Effector memory CD4-positive, alpha-beta T cell (primary cell): ENCODE results near the gene PHKA1.

Experiments used
- DNase-seq, 3 donors: peaks; one replicate each; pipeline ENCODE4 v3.0.0-alpha.2; 2020
- H3K27ac ChIP-seq: 2 replicates; pipeline ENCODE4 v1.7.0; 2013; ENCODE audit warnings: mild to moderate bottlenecking, low read length, moderate library complexity; ENCODE audit not compliant: insufficient read depth, poor library complexity, severe bottlenecking
- H3K27me3 ChIP-seq: replicated peaks from 2 replicates; pipeline ENCODE4 v1.7.0; 2013; ENCODE audit warnings: mild to moderate bottlenecking, low read length; ENCODE audit not compliant: insufficient read depth, control insufficient read depth, poor library complexity, severe bottlenecking
- H3K36me3 ChIP-seq: 2 replicates; pipeline ENCODE4 v1.7.0; 2013; ENCODE audit warnings: mild to moderate bottlenecking, low read length, moderate library complexity; ENCODE audit not compliant: control insufficient read depth, insufficient read depth
- H3K4me1 ChIP-seq: 2 replicates; pipeline ENCODE4 v1.7.0; 2013; ENCODE audit warnings: low read length, mild to moderate bottlenecking; ENCODE audit not compliant: control insufficient read depth, insufficient read depth, poor library complexity, severe bottlenecking
- H3K4me3 ChIP-seq: 2 replicates; pipeline ENCODE4 v1.7.0; 2013; ENCODE audit warnings: low read length, low read depth, mild to moderate bottlenecking; ENCODE audit not compliant: insufficient read depth, poor library complexity, severe bottlenecking
- H3K9me3 ChIP-seq: 2 replicates; pipeline ENCODE4 v1.7.0; 2013; ENCODE audit warnings: mild to moderate bottlenecking, low read length, moderate library complexity; ENCODE audit not compliant: control insufficient read depth

Gene PHKA1

GRCh38 chrX:72635930-72636329, 78.2 kb downstream of the PHKA1 start:
- Histone ChIP-seq H3K27ac (no peak overlapping the region), H3K4me1 (no peaks in the 10 kb centered on the region), H3K4me3 (no peak overlapping the region), H3K36me3 (no peaks in the 10 kb centered on the region), H3K9me3 (no peaks in the 10 kb centered on the region), H3K27me3 (no peaks in the 10 kb centered on the region)
- DNase-seq = no peak

GRCh38 chrX:72634331-72634730, 79.8 kb downstream of the PHKA1 start:
- Histone ChIP-seq H3K9me3 (no peaks in the 10 kb centered on the region), H3K4me1 (no peaks in the 10 kb centered on the region), H3K27ac (no peak overlapping the region), H3K27me3 (no peaks in the 10 kb centered on the region), H3K4me3 (no peak overlapping the region), H3K36me3 (no peaks in the 10 kb centered on the region)
- no peak for DNase-seq

- Histone ChIP-seq H3K9me3 (no peaks in the 10 kb centered on the region), H3K4me3 (no peak overlapping the region), H3K4me1 (no peaks in the 10 kb centered on the region), H3K27me3 (no peaks in the 10 kb centered on the region), H3K36me3 (no peaks in the 10 kb centered on the region), H3K27ac (no peak overlapping the region)
- DNase-seq = no peak
Measured at GRCh38 chrX:72630185-72630584, 83.9 kb downstream of the PHKA1 start.

- no peaks in the 10 kb centered on the region for H3K4me1 ChIP-seq
- no peak for DNase-seq
- H3K27ac ChIP-seq = no peak overlapping the region
Measured at GRCh38 chrX:72624194-72624593, 89.9 kb downstream of the PHKA1 start.

GRCh38 chrX:72621625-72622485, 92.3 kb downstream of the PHKA1 start:
- Histone ChIP-seq H3K4me1 (no peaks in the 10 kb centered on the region), H3K27me3 (no peaks in the 10 kb centered on the region), H3K36me3 (no peaks in the 10 kb centered on the region), H3K4me3 (no peak overlapping the region), H3K27ac (no peak overlapping the region), H3K9me3 (no peaks in the 10 kb centered on the region)
- DNase-seq = no peak

More at GRCh38 chrX:72624194-72624593, 89.9 kb downstream of the PHKA1 start:
- Histone ChIP-seq H3K36me3 (no peaks in the 10 kb centered on the region), H3K4me3 (no peak overlapping the region), H3K9me3 (no peaks in the 10 kb centered on the region), H3K27me3 (no peaks in the 10 kb centered on the region)

- no peaks in the 10 kb centered on the region for H3K4me1 ChIP-seq
- H3K4me3 ChIP-seq = no peak overlapping the region
- H3K27ac ChIP-seq = no peak overlapping the region
- H3K27me3 ChIP-seq = no peaks in the 10 kb centered on the region
- no peaks in the 10 kb centered on the region for H3K9me3 ChIP-seq
- no peaks in the 10 kb centered on the region for H3K36me3 ChIP-seq
- DNase-seq = no peak
Measured at GRCh38 chrX:72621163-72621562, 92.9 kb downstream of the PHKA1 start.

- no peak overlapping the region for H3K4me3 ChIP-seq
- no peak for DNase-seq
- no peak overlapping the region for H3K27ac ChIP-seq
- no peaks in the 10 kb centered on the region for H3K27me3 ChIP-seq
- H3K36me3 ChIP-seq = no peaks in the 10 kb centered on the region
- H3K4me1 ChIP-seq = no peaks in the 10 kb centered on the region
- H3K9me3 ChIP-seq = no peaks in the 10 kb centered on the region
Measured at GRCh38 chrX:72620550-72621145, 93.5 kb downstream of the PHKA1 start.

GRCh38 chrX:72609313-72609712, 104.8 kb downstream of the PHKA1 start:
- Histone ChIP-seq H3K4me3 (no peak overlapping the region), H3K9me3 (no peaks in the 10 kb centered on the region), H3K27me3 (no peaks in the 10 kb centered on the region), H3K4me1 (no peaks in the 10 kb centered on the region), H3K36me3 (no peaks in the 10 kb centered on the region), H3K27ac (no peak overlapping the region)
- no peak for DNase-seq

GRCh38 chrX:72604705-72605104, 109.4 kb downstream of the PHKA1 start:
- no peaks in the 10 kb centered on the region for H3K27me3 ChIP-seq
- H3K4me1 ChIP-seq = no peaks in the 10 kb centered on the region
- DNase-seq = no peak

GRCh38 chrX:72604112-72604511, 110.0 kb downstream of the PHKA1 start:
- H3K4me1 ChIP-seq = no peaks in the 10 kb centered on the region
- H3K9me3 ChIP-seq = no peaks in the 10 kb centered on the region
- no peaks in the 10 kb centered on the region for H3K27me3 ChIP-seq
- no peak overlapping the region for H3K27ac ChIP-seq
- no peak overlapping the region for H3K4me3 ChIP-seq
- DNase-seq = no peak
- no peaks in the 10 kb centered on the region for H3K36me3 ChIP-seq

More at GRCh38 chrX:72604705-72605104, 109.4 kb downstream of the PHKA1 start:
- Histone ChIP-seq H3K27ac (no peak overlapping the region), H3K36me3 (no peaks in the 10 kb centered on the region), H3K4me3 (no peak overlapping the region), H3K9me3 (no peaks in the 10 kb centered on the region)
